Measurements from ENCODE around the gene ZMPSTE24.

Gene ZMPSTE24

DNA sequence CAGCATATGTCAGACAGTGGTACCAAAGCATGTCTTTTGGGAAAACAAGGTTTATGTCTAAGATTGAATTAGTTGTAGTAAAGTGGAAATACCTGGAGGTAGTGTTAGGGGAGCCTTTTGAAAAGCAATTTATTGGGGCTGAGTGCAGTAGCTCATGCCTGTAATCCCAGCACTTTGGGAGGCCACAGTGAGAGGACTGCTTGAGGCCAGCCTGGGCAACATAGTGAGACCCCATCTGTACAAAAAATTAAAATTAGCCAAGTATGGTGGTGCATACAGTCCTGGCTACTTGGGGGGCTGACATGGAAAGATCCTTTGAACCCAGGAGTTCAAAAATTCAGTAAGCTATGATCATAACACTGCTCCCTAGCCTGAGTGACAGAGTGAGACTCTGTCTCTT lies 7.3 kb downstream of the ZMPSTE24 start:
- no peak for DNase-seq

DNA sequence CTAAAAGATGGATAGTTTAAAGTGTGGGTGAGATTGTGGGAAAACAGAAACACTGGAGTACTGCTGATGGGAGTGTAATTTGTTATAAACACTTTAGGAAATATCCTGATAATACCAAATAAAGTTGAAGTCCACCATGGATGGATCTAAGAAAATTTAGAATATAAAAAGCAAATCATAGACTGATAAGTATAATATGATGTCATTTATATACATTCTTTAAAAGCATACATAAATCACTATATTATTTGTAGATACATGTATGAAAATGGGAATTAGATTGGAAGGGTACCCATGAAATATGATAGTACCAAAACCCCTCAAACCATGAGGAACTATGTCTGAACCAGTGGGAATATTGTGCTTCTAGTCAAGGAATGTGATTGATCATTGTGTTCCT lies 7.9 kb downstream of the ZMPSTE24 start:
- no peak for DNase-seq

DNA sequence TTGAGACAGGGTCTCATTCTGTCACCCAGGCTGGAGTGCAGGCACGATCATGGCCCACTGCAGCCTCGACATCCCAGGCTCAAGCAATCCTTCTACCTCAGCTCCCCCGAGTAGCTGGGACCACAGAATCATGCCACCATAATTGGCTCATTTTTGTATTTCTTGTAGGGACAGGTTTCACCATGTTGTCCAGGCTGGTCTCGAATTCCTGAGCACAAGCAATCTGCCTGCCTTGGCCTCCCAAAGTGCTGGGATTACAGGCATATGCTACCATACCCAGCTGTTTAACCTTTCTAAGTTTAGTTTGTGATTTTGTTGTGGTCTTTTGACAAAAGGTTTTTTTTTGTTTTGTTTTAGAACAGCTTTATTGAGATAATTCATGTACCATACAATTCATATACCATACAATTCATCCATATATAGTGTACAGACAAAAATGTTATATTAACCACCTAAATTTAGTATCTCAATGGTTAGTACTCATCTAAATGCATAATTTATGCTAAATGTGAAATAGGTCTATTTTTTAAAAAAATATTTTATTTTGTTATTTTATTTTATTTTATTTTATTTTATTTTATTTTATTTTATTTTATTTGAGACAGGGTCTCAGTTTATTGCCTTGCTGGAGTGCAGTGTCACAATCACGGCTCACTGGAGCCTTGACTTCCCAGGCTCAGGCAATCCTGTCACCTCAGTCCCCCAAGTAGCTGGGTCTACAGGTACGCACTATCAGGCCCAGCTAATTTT lies 8.9 kb downstream of the ZMPSTE24 start:
- DNase-seq, result no peak

DNA sequence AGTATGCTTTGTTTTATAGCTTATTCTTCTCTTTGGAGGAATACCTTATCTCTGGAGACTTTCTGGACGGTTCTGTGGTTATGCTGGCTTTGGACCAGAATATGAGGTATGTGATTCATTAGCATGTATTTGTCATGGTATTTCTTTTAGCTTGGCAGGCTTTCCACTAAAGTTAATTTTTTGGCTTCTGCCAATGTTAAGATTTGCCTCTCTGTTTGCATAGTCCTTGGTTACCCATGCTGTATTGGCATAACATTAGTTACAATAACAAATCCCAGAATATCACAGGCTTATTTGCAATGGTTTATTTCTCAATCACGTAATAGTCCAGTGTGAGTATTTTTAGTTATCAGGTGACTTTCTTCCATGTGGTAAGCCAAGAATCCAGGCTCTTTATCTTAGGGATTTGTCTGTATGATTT lies 9.7 kb downstream of the ZMPSTE24 start:
- DNase-seq, result no peak

DNA sequence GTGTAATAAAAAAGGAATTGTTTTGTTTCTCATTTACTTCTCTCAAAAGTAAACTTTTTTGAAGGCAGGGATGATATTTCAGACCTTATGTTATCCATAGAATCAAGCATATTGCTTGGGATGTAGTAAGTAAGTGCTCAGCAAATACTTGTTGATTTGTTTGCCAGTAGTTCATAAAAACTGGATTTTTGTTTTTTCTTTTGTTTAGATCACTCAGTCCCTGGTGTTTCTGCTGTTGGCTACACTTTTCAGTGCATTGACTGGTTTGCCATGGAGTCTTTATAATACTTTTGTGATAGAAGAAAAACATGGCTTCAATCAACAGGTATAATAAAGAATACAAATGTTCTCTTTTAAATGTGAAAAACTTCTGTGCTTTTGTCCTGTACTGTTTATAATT lies 10.2 kb downstream of the ZMPSTE24 start:
- DNase-seq, result no peak

DNA sequence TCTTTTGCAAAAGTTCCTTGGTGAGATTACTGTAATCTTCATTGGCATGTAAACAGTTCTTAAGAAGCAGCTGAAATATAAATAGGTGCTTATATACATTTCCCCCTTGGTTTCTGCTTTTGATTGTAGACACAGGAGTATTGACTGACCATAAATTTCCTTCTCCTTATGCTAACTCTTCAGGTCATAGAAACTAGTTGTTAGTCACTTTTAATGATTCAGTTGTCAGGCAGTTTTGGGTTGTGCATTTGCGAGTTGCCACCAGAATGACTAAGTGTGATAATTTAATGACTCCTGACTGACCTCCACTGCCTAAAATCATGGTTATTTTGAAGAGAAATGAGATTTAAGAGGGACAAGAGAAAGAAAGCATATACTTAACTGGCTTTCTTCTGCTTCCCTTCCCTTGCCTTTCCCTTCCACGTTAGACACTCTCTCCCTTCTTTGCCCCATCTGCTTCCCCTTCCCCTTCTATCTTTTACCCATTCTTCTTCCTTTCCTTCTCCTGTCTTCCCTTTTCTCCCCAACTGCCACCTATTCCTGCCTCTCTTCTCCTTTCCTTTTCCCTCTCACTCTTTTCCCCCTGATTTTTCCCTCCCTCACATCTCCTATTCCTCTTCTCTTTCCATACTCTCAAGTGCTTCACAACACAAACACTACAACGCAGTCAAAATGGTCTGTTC lies 12.3 kb downstream of the ZMPSTE24 start:
- no peak for DNase-seq

DNA sequence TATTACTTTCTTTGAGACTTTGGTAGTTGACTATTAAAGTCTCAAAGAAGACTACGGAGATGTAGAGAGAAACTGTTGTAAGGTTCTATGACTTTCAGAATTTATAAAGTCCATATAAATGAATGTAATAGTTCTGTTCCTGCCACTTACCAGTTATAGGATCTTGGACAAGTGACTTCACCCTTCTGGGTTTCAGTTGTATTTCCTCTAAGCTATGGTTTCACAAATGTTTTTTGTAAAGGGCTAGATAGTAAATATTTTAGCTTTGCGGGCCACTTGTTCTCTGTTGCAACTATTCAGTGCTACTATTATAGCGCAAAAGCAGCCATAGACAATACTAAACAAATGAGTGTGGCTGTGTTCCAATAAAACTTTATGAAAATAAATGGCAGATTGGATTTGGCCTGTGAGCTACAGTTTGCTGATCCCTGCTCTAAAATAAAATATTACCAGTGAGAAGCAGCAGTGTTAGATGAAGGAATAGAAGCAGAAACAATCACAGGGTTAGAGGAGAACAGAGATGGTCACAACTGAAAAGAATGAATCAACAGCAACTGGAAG lies 14.7 kb downstream of the ZMPSTE24 start:
- no peak for DNase-seq

DNA sequence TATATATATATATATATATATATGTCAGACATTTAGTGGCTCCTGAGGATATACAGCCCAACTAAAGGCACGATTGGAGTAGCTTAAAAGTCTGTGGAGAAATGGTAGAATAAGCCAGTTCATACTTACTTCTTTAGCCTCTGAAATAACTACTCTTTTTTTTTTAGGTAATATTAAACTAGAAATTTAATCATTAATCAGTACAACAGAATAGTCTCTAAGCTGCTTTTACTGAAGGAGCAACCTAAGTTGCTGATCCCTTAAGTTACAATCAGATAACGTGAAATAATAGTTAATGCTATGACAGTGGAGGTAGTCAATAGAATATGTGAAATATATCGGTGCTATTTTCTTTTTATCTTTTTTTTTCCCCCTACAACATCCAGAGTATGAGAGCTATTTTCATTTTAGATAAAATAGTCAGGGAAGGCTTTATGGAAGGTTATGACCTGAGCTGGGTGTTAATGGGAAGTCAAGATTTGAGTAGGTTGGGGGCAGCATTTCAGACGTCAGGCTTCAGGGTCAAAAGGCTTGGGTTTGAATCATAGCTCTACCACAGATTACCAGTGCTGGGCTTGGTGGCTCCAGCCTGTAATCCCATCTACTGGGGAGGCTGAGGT lies 15.6 kb downstream of the ZMPSTE24 start:
- DNase-seq, result no peak

DNA sequence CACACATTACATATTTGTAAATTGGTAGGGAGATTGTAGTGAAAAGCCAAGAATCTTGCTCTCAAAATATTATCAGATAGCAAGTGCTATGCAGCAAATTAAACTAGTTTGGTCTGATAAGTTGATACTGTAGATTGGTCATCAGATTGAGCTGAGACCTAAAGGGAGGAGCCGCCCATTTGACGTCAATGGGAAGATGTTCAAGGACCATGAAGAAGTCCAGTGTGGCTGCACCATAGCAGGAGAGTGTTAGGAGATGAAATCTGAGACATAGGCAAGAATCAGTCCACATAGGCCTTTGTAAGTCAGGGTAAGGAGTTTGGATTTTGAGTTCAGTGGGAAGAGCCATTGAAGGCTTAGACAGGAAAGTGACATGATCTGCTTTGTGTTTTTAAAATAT lies 16.3 kb downstream of the ZMPSTE24 start:
- DNase-seq, result no peak

DNA sequence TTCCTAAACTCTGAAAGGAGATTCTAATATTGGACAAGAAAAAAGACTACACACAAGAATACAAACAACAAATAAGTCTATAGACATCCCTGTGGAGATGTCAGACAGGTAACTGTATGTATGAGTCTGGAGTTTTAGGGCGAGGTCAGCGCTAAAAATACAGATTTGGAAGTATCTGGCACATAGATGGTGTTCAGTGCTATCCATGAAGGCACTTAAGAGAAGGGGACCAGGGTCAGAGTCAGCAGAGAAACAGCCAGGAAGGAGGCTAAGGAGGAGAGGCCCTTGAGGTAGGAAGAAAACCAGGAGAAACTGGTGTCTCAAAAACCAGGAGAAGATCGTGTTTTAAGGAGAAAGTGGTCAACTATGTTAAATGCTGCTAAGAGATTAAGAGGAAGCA lies 18.1 kb downstream of the ZMPSTE24 start:
- no peak for DNase-seq

DNA sequence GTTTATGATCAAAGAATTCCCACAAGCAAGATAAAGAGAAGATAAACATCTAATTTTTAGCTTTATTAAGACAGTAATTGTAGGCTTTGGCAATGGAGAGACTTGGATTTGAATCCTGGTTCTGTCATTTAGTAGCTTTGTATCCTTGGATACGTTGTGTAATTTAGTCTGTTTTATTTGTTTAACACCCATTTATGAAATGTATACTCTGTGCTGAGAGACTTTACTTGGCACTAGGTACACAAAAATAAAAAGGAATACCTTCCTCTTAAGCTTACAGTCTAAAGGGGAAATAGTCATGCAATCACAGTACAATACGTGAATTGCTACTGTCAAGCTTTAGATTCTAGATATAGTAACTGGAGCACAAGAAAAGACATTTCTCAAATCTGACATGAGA lies 23.8 kb downstream of the ZMPSTE24 start:
- DNase-seq, result no peak

DNA sequence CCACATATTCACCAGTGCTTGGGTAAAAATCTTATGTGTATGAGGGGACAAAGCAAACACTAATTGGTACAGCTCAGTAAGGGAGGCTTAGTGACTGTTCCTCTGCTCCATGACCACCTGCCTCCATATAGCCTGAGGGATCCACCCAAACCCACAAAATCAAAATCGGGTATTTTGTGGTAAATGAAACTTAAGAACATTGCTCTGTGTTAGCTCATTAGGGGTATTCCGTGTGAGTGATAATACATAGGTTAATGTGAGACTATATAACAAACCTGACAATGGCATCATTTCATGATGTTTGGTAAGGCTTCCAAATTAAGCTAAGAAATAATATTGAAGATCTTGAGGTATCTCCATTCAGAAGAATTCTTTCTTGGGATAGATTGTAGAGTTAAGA lies 33.3 kb downstream of the ZMPSTE24 start:
- DNase-seq, result no peak

DNA sequence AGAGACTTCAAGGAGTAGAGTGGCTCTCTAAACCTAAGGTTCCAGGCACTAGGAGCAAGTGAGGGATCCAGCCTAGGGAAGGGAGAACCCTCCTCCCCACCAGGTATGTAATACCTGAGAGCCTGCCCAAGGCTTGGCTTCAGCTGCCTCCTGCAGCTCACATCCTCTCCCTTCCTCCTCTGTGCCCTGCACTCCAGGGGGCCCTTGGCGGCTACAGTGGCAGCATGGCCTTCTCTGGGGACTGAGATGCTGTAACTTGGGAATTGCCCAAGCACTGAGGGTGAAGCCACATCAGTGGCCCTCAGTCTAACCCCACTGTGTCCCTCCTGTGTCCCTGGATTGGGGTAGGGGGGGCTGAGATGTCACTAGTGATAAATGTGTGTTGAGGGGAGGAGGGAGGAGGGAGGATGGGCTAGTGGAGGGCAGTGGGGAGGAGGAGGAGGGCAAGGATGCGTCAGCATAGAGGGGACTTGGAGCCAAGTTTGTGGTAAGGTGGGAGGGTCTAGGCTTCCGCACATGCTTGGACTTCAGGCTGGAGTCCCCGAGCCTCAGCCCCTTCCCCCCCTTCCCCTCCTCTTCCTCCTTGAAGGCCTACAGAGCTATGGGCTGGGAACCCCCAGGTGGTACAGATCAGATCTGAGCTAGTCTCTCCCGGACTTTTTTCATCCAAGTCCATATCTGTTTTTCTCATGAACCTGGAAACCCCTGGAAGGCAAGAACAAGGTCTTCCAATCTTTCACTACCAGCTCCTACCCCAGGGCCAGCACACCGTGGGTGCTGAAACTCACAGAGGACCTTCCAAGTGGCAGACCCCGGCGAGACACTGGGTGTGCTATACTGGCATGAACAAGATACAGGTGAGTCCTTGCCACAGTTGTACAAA lies 41.6 kb downstream of the ZMPSTE24 start:
- DNase-seq, result no peak

DNA sequence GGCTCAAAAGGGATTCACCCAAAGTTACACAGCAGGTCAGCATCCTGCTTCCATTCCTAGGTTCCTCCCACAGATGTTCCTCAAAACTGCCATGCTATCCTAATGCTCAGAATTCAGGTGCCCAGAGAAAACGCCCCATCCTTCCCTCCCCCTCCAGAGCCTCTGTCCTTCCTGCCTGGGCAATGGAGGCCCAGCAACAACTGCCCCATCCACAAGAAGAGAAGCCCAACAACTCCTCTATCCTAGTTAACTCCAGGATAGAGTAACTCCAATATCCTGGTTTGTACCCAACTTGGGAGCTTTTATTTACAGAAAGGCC lies 42.2 kb downstream of the ZMPSTE24 start:
- DNase-seq, result no peak

DNA sequence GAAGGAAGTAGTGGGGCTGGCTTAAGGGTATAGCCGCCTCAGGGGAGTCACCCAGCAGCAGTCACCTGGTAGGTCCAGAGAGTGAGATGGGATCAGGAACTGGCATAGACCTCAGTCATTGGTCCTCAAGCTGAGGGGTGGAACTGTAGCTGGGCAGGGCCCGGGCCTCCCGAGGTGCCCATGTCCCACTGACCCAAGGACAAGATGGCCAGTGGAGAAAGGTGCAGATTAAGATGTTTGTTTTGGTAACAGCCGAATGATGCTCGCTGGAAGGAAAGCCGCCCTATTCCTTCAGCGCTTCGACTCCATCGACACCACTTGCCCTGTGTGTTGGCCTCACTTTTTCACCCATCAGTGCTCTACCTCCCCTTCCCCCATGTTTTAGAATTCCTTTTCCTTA lies 42.6 kb downstream of the ZMPSTE24 start:
- DNase-seq, result no peak

DNA sequence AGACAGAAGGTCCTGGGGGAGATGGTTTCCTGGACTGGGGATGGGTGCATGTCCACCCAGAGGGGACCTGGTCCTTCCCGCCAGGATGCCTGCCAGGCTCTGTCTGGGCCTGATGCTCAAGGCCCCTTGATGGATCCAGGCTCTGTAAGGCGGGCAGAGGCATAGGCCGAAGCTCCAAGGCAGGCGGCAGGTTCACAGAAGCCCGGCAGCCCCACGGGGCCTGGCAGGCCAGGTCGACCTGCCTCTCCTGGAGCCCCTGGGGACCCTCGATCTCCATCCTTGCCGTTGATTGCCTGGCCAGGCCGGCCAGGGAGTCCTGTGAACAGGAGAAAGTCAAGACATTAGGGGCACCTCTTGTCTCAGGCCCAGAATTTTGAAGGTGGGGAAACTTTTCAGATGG lies 43.0 kb downstream of the ZMPSTE24 start:
- DNase-seq, result no peak

DNA sequence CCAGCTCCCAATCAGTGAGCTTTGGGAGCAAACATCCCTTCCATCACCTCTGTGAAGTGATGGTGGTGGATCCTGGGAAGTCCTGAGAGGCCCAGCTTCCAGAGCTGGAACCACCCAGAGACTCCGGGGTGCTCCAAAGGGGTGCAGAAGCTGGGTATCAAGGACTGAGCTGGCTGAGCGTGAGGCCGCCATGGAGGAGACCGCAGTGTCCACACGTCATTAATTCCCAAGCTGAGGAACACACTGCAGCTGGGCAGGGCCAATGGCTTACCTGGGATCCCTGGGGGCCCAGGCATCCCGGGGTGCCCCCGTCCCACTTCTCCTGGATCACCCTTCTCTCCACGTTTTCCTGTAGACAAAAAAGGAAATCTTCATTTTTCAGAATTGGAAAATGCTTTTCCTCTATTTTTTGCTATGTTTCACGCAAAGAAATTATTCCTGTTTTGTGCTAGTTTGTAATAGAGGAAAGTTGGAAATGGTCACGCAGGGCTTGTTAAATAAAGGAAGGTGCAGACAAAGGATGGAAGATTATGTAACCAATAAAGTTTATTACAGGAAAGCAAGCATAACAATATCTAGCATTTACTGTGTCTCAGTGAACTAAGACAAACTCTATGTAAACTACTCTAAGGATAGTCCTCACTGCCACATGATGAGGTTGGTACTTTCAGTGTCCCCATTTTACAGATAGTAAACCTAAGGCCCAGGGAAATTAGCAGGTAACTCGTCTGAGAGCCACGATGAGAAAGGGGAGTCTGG lies 43.7 kb downstream of the ZMPSTE24 start:
- DNase-seq, result no peak

DNA sequence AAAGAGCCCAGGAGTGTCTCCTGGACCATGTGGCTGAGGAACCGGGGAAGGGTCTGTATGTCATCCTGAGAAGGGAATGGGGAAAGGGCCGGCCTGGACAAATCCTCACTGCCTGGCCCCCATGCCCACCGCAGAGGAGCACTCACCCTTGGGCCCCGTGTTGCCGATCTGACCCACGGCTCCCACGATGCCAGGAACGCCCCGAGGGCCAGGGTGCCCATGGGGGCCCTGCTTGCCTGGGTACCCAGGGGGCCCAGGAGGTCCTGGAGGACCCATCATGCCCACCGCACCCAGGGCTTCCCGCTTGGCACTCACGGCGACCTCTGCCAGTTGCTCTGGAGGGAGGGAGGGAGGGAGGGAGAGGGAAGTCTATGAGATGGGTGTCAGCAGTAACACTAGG lies 44.4 kb downstream of the ZMPSTE24 start:
- no peak for DNase-seq

DNA sequence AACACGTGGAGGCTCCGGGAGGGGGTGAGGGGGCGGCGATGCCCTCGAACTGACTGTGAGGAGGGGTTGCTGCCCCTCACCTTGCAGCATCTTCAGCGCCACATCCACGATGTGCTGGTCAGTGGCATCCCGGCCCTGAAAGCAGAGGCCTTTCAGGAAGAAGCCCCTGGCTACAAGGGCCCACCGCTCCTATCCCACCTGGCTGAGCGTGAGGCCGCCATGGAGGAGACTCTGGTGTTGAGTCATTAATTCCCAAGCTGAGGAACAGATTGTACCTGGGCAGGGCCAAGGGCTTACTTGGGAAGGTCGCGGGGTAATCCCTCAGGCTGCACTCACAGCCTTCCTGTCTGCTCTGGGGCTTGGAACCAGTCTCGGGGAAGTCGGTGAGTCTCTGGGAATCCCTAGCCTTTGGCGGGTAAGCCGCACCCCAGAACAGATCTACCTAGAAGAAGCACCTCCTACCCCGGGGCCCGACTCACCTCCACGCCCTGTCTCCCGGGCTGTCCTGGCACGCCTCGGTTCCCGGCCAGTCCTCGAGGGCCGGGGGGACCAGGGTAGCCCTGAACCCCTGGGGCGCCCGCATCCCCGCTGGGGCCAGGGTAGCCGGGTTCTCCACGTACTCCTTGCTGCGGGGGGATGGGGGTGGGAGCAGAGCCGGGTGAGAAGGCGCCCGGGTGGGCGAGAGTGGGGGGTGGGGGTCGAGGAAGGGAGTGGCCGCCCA lies 45.2 kb downstream of the ZMPSTE24 start:
- DNase-seq, result no peak

DNA sequence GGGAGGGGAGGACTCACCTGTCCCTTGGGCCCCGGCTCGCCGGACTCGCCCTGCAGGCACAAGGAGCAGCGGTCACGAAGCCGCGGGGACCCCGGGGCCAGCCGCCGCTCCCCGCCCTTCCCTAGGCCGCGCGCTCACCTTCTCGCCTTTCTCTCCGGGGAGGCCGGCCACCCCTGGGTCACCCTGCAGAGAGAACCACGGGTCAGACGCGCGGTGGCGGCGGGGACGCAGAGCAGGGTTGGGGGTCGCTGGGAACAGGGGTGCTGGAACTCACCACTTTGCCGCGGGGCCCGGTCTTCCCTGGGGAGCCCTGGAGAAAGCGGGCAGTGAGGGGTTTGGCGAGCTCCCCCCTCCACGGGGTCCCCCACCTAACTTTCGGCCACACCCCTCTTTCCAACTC lies 45.8 kb downstream of the ZMPSTE24 start:
- no peak for DNase-seq

DNA sequence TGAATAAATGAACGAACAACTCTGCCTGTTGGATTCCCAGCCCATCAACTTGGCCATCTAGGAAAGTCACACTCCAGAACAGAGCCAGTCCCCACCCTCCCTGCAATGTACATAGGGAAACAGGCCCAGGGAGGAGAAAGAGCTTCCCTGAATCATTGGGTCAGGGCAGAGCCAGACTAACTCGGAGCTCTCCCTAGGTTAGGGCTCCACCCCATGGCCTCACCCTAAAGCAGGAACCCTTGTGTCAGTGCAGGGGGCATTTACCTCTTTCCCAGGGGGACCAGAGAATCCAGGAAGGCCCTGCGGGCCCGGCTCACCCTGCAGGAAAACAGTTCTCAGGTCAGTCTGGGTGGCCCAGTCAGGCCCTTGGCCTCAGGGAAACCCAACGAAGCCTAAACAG lies 47.4 kb downstream of the ZMPSTE24 start:
- DNase-seq, result no peak

DNA sequence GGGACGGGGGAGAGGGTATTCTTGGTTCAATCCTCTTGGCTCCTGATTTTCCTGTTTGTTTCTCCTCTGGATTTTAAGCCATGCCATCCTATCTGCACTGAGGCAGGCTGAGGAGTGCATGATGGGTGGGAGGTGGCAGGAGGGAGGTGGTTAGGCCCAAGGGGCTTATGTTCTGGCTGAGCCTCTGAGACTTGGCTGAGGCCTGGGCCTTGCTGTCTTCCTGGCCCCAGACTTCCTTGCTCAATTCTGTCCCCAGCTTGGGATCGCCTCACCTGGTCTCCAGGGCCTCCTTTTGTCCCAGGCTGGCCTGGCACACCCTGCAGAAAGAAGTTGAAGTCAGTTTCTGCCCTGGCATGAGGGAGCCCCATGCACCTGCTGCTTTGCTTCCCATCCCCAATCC lies 47.8 kb downstream of the ZMPSTE24 start:
- no peak for DNase-seq

All from COR-L47 (cell line).